Measurements from ENCODE around the gene NFASC. TPM values are rescaled to one million over a fixed set of nuclear protein-coding genes. Genes with fewer than 3 reads are reported as not detected.
A peak's percentile ranks its signal among the peaks of the same experiment; 100 is the strongest.

The NFASC gene
- total and polyA plus RNA-seq, 9 of the 15 experiments (the other 6 are each of a cell fraction or from before 2014, with no cell fraction given): 0.03 to 0.16 (median 0.06) TPM; not detected in 6

DNA sequence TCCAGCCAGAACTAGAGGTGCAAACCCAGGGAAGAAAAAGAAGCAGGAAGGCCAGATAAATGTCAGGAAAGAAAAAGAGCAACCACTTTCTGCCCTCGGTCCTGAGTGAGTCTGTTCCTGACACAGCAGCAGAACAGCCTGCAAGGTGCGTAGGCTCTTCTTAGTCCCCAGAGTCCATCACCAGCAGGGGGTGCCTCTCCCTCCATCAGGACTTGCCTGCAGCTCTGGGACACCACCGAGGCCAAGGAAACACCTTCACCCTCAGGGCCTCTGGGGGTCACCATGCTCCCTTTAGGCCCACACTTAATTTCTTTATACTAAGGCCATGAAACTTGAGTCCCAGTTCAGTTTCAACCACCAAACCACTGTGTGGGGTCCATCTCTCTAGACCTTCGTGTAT, 43.7 kb upstream of the NFASC start (continued):
- TF ChIP-seq MCM7 (IDR thresholded peaks at IDR 0.05): no peak
- TF ChIP-seq, protein P1, sequence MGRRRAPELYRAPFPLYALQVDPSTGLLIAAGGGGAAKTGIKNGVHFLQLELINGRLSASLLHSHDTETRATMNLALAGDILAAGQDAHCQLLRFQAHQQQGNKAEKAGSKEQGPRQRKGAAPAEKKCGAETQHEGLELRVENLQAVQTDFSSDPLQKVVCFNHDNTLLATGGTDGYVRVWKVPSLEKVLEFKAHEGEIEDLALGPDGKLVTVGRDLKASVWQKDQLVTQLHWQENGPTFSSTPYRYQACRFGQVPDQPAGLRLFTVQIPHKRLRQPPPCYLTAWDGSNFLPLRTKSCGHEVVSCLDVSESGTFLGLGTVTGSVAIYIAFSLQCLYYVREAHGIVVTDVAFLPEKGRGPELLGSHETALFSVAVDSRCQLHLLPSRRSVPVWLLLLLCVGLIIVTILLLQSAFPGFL (CRISPR knock-in tag; IDR thresholded peaks at IDR 0.05): no peak
- TF ChIP-seq NFE2 (IDR thresholded peaks at IDR 0.05; ENCODE audit: low read depth): no peak
- TF ChIP-seq SREBF2 (CRISPR knock-in tag; IDR thresholded peaks at IDR 0.05): no peak
- TF ChIP-seq CTBP1 (IDR thresholded peaks at IDR 0.05; ENCODE audit: borderline replicate concordance): peak; percentile 41; the same call in 1 of the 2 replicates
- no peak for TF ChIP-seq SMAD4 (CRISPR knock-in tag; conservative IDR thresholded peaks at IDR 0.05)
- no peak for TF ChIP-seq NR2F6 (CRISPR knock-in tag; IDR thresholded peaks at IDR 0.05)
- TF ChIP-seq, protein P2, sequence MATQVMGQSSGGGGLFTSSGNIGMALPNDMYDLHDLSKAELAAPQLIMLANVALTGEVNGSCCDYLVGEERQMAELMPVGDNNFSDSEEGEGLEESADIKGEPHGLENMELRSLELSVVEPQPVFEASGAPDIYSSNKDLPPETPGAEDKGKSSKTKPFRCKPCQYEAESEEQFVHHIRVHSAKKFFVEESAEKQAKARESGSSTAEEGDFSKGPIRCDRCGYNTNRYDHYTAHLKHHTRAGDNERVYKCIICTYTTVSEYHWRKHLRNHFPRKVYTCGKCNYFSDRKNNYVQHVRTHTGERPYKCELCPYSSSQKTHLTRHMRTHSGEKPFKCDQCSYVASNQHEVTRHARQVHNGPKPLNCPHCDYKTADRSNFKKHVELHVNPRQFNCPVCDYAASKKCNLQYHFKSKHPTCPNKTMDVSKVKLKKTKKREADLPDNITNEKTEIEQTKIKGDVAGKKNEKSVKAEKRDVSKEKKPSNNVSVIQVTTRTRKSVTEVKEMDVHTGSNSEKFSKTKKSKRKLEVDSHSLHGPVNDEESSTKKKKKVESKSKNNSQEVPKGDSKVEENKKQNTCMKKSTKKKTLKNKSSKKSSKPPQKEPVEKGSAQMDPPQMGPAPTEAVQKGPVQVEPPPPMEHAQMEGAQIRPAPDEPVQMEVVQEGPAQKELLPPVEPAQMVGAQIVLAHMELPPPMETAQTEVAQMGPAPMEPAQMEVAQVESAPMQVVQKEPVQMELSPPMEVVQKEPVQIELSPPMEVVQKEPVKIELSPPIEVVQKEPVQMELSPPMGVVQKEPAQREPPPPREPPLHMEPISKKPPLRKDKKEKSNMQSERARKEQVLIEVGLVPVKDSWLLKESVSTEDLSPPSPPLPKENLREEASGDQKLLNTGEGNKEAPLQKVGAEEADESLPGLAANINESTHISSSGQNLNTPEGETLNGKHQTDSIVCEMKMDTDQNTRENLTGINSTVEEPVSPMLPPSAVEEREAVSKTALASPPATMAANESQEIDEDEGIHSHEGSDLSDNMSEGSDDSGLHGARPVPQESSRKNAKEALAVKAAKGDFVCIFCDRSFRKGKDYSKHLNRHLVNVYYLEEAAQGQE (IDR thresholded peaks at IDR 0.05; ENCODE audit: borderline replicate concordance): peak; percentile 62
- TF ChIP-seq, protein P2 (CRISPR knock-in tag; IDR thresholded peaks at IDR 0.05; ENCODE audit: low read depth): no peak
- TF ChIP-seq ZNF12 (CRISPR knock-in tag; IDR thresholded peaks at IDR 0.05): no peak
- no peak for TF ChIP-seq TEAD2 (tag; IDR thresholded peaks at IDR 0.05)
- TF ChIP-seq HMG20A (CRISPR knock-in tag; conservative IDR thresholded peaks at IDR 0.05): no peak
- TF ChIP-seq, protein P3, sequence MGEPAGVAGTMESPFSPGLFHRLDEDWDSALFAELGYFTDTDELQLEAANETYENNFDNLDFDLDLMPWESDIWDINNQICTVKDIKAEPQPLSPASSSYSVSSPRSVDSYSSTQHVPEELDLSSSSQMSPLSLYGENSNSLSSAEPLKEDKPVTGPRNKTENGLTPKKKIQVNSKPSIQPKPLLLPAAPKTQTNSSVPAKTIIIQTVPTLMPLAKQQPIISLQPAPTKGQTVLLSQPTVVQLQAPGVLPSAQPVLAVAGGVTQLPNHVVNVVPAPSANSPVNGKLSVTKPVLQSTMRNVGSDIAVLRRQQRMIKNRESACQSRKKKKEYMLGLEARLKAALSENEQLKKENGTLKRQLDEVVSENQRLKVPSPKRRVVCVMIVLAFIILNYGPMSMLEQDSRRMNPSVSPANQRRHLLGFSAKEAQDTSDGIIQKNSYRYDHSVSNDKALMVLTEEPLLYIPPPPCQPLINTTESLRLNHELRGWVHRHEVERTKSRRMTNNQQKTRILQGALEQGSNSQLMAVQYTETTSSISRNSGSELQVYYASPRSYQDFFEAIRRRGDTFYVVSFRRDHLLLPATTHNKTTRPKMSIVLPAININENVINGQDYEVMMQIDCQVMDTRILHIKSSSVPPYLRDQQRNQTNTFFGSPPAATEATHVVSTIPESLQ (CRISPR knock-in tag; IDR thresholded peaks at IDR 0.05): no peak
- TF ChIP-seq, protein P4, sequence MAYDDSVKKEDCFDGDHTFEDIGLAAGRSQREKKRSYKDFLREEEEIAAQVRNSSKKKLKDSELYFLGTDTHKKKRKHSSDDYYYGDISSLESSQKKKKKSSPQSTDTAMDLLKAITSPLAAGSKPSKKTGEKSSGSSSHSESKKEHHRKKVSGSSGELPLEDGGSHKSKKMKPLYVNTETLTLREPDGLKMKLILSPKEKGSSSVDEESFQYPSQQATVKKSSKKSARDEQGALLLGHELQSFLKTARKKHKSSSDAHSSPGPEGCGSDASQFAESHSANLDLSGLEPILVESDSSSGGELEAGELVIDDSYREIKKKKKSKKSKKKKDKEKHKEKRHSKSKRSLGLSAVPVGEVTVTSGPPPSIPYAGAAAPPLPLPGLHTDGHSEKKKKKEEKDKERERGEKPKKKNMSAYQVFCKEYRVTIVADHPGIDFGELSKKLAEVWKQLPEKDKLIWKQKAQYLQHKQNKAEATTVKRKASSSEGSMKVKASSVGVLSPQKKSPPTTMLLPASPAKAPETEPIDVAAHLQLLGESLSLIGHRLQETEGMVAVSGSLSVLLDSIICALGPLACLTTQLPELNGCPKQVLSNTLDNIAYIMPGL (CRISPR knock-in tag; IDR thresholded peaks at IDR 0.05): no peak

Measured in K562 (cell line).